ENCODE measurements around the gene MCF2. TPM values are rescaled to one million over a fixed set of nuclear protein-coding genes. Genes with fewer than 3 reads are reported as not detected.

Gene MCF2
- total RNA-seq, 3 donors from 2014 or later (not counting 1 experiment from before 2014, with no cell fraction given): 2.7 to 4.0 (median 3.1) TPM

GRCh38 chrX:139739138-139739537 lies 31.2 kb upstream of the MCF2 start:
- H3K27me3 Mint-ChIP-seq (ENCODE audit: low read depth in 2 of 2): no peaks in the 10 kb centered on the region
- no CpG with 5 or more reads among the region's 2 CpGs for WGBS (ENCODE audit: insufficient coverage)
- ATAC-seq (peak; percentile 84 to 92 (median 88)), DNase-seq (peak; percentile 26 to 49)
- no peak for TF ChIP-seq CTCF (IDR thresholded peaks at IDR 0.05)
- H3K9me3 Mint-ChIP-seq: no peaks in the 10 kb centered on the region
- H3K36me3 Mint-ChIP-seq: no peaks in the 10 kb centered on the region
- peaks cover 14% of the 10 kb centered on the region for H3K4me1 ChIP-seq (ENCODE audit: control insufficient read depth, insufficient read depth, low read length)
- no peaks in the 10 kb centered on the region for H3K27me3 ChIP-seq (ENCODE audit: control insufficient read depth, insufficient read depth, low read length)
- H3K36me3 ChIP-seq (ENCODE audit: control insufficient read depth, insufficient read depth, low read length): peaks cover 2% of the 10 kb centered on the region
- peaks cover 34 to 41% of the 10 kb centered on the region in 2 donors for H3K4me1 Mint-ChIP-seq
- intact Hi-C loops (cut with micrococcal nuclease): loop anchor here (1.0 kb wide), 1 partner anchor 27 kb away; no protein-coding TSS in a partner anchor
- H3K27ac Mint-ChIP-seq: peak overlapping the region; percentile 85 to 88
- no peaks in the 10 kb centered on the region for H3K9me3 ChIP-seq (ENCODE audit: control insufficient read depth, insufficient read depth, low read length)
- H3K4me3 ChIP-seq (ENCODE audit: low read length): no peak overlapping the region
- H3K27ac ChIP-seq (ENCODE audit: low read length): peak overlapping the region; percentile 77
- H3K4me3 Mint-ChIP-seq: peak overlapping the region; percentile 76

GRCh38 chrX:139738581-139738980 lies 30.6 kb upstream of the MCF2 start:
- Histone ChIP-seq H3K9me3 (ENCODE audit: control insufficient read depth, insufficient read depth, low read length) (no peaks in the 10 kb centered on the region), H3K27me3 (ENCODE audit: control insufficient read depth, insufficient read depth, low read length) (no peaks in the 10 kb centered on the region), H3K27ac (ENCODE audit: low read length) (peak overlapping the region; percentile 77), H3K36me3 (ENCODE audit: control insufficient read depth, insufficient read depth, low read length) (peaks cover 2% of the 10 kb centered on the region), H3K4me3 (ENCODE audit: low read length) (no peak overlapping the region), H3K4me1 (ENCODE audit: control insufficient read depth, insufficient read depth, low read length) (peaks cover 14% of the 10 kb centered on the region)
- Mint-ChIP-seq H3K4me3 (peak overlapping the region; percentile 76), H3K27ac (peak overlapping the region; percentile 85 to 88), H3K27me3 (ENCODE audit: low read depth in 2 of 2) (no peaks in the 10 kb centered on the region), H3K36me3 (no peaks in the 10 kb centered on the region), H3K9me3 (no peaks in the 10 kb centered on the region), H3K4me1 (peaks cover 34 to 41% of the 10 kb centered on the region in 2 donors)
- ATAC-seq: no peak
- DNase-seq: peak in 1 of 2 donors; percentile 3
- intact Hi-C loops (cut with micrococcal nuclease): no loop called here
- TF ChIP-seq CTCF (IDR thresholded peaks at IDR 0.05): no peak

- no peak for TF ChIP-seq CTCF (IDR thresholded peaks at IDR 0.05)
- Mint-ChIP-seq H3K27me3 (ENCODE audit: low read depth in 2 of 2) (no peaks in the 10 kb centered on the region), H3K4me3 (no peak overlapping the region), H3K36me3 (no peaks in the 10 kb centered on the region), H3K4me1 (peaks cover 17 to 22% of the 10 kb centered on the region in 2 donors), H3K9me3 (no peaks in the 10 kb centered on the region), H3K27ac (no peak overlapping the region)
- Histone ChIP-seq H3K4me1 (ENCODE audit: control insufficient read depth, insufficient read depth, low read length) (peaks cover 11% of the 10 kb centered on the region), H3K27me3 (ENCODE audit: control insufficient read depth, insufficient read depth, low read length) (no peaks in the 10 kb centered on the region), H3K27ac (ENCODE audit: low read length) (no peak overlapping the region), H3K4me3 (ENCODE audit: low read length) (no peak overlapping the region), H3K9me3 (ENCODE audit: control insufficient read depth, insufficient read depth, low read length) (no peaks in the 10 kb centered on the region), H3K36me3 (ENCODE audit: control insufficient read depth, insufficient read depth, low read length) (peaks cover 6% of the 10 kb centered on the region)
- intact Hi-C loops (cut with micrococcal nuclease): no loop called here
- 88% methylated on average over 1 of the region's 1 CpG for WGBS (ENCODE audit: insufficient coverage)
- no peak for ATAC-seq
- no peak for DNase-seq
These were observed 28.2 kb upstream of the MCF2 start for GRCh38 chrX:139736151-139736550.

- DNase-seq: no peak
- no peak overlapping the region for H3K27ac Mint-ChIP-seq
These were observed 27.0 kb upstream of the MCF2 start for GRCh38 chrX:139734996-139735395.

More at GRCh38 chrX:139734996-139735395, 27.0 kb upstream of the MCF2 start:
- ATAC-seq: no peak
- no peak for TF ChIP-seq CTCF (IDR thresholded peaks at IDR 0.05)
- Histone ChIP-seq H3K36me3 (ENCODE audit: control insufficient read depth, insufficient read depth, low read length) (peaks cover 6% of the 10 kb centered on the region), H3K4me3 (ENCODE audit: low read length) (no peak overlapping the region), H3K27ac (ENCODE audit: low read length) (no peak overlapping the region), H3K4me1 (ENCODE audit: control insufficient read depth, insufficient read depth, low read length) (peaks cover 8% of the 10 kb centered on the region), H3K9me3 (ENCODE audit: control insufficient read depth, insufficient read depth, low read length) (no peaks in the 10 kb centered on the region), H3K27me3 (ENCODE audit: control insufficient read depth, insufficient read depth, low read length) (no peaks in the 10 kb centered on the region)
- intact Hi-C loops (cut with micrococcal nuclease): no loop called here
- Mint-ChIP-seq H3K4me3 (no peak overlapping the region), H3K4me1 (peaks cover 8 to 10% of the 10 kb centered on the region in 2 donors), H3K27me3 (ENCODE audit: low read depth in 2 of 2) (no peaks in the 10 kb centered on the region), H3K9me3 (no peaks in the 10 kb centered on the region), H3K36me3 (no peaks in the 10 kb centered on the region)
- 92% methylated on average over 1 of the region's 1 CpG for WGBS (ENCODE audit: insufficient coverage)

Measured in natural killer cell (primary cell).